ENCODE measurements around the gene GRAMD1C. TPM values are rescaled to one million over a fixed set of nuclear protein-coding genes. Genes with fewer than 3 reads are reported as not detected.

The GRAMD1C gene
- total and polyA plus RNA-seq, 7 donors: 0.27 to 12.3 (median 3.6) TPM

- Histone ChIP-seq H3K4me1 (no peaks in the 10 kb centered on the region), H3K4me3 (no peak overlapping the region), H3K9me3 (no peaks in the 10 kb centered on the region), H3K27me3 (no peaks in the 10 kb centered on the region), H3K27ac (no peak overlapping the region), H3K36me3 (no peaks in the 10 kb centered on the region)
- DNase-seq: no peak
- TF ChIP-seq CTCF (IDR thresholded peaks at IDR 0.05) (no peak), EP300 (IDR thresholded peaks at IDR 0.05) (no peak), POLR2A (IDR thresholded peaks at IDR 0.05) (no peak), POLR2AphosphoS5 (IDR thresholded peaks at IDR 0.05) (no peak)
- intact Hi-C loops (cut with DNase I): no loop called here
- WGBS, 2 donors: 95 to 97% methylated on average over 6 of the region's 6 CpGs
Measured at GRCh38 chr3:113873293-113873692, 34.7 kb downstream of the GRAMD1C start.

GRCh38 chr3:113873814-113874526, 35.4 kb downstream of the GRAMD1C start:
- WGBS, 2 donors: 96% methylated on average over 4 of the region's 4 CpGs
- H3K9me3 ChIP-seq: no peaks in the 10 kb centered on the region
- H3K27ac ChIP-seq: no peak overlapping the region
- intact Hi-C loops (cut with DNase I): no loop called here
- no peaks in the 10 kb centered on the region for H3K27me3 ChIP-seq
- H3K4me1 ChIP-seq: no peaks in the 10 kb centered on the region
- TF ChIP-seq EP300 (IDR thresholded peaks at IDR 0.05) (no peak), CTCF (IDR thresholded peaks at IDR 0.05) (no peak), POLR2AphosphoS5 (IDR thresholded peaks at IDR 0.05) (no peak), POLR2A (IDR thresholded peaks at IDR 0.05) (no peak)
- no peak overlapping the region for H3K4me3 ChIP-seq
- no peak for DNase-seq
- no peaks in the 10 kb centered on the region for H3K36me3 ChIP-seq

- Histone ChIP-seq H3K36me3 (no peaks in the 10 kb centered on the region), H3K27ac (no peak overlapping the region), H3K9me3 (no peaks in the 10 kb centered on the region), H3K27me3 (no peaks in the 10 kb centered on the region), H3K4me1 (no peaks in the 10 kb centered on the region), H3K4me3 (no peak overlapping the region)
- no peak for TF ChIP-seq POLR2A (IDR thresholded peaks at IDR 0.05)
- WGBS, 2 donors: 94% methylated on average over 3 of the region's 3 CpGs
- intact Hi-C loops (cut with DNase I): no loop called here
- DNase-seq: no peak
Measured at GRCh38 chr3:113878403-113878802, 39.8 kb downstream of the GRAMD1C start.

GRCh38 chr3:113885050-113885449, 46.5 kb downstream of the GRAMD1C start:
- TF ChIP-seq CTCF (IDR thresholded peaks at IDR 0.05): no peak
- TF ChIP-seq EP300 (IDR thresholded peaks at IDR 0.05): no peak
- no peak for TF ChIP-seq POLR2AphosphoS5 (IDR thresholded peaks at IDR 0.05)
- no peak for TF ChIP-seq POLR2A (IDR thresholded peaks at IDR 0.05)
- H3K27me3 ChIP-seq: no peaks in the 10 kb centered on the region
- no peaks in the 10 kb centered on the region for H3K36me3 ChIP-seq
- intact Hi-C loops (cut with DNase I): no loop called here
- no peaks in the 10 kb centered on the region for H3K9me3 ChIP-seq
- no peaks in the 10 kb centered on the region for H3K4me1 ChIP-seq
- WGBS, 2 donors: 96 to 97% methylated on average over 30 of the region's 30 CpGs
- H3K4me3 ChIP-seq: no peak overlapping the region
- no peak for DNase-seq
- H3K27ac ChIP-seq: no peak overlapping the region

GRCh38 chr3:113890256-113890900, 51.8 kb downstream of the GRAMD1C start:
- Histone ChIP-seq H3K27ac (no peak overlapping the region), H3K27me3 (no peaks in the 10 kb centered on the region), H3K4me3 (no peak overlapping the region), H3K36me3 (no peaks in the 10 kb centered on the region), H3K4me1 (no peaks in the 10 kb centered on the region), H3K9me3 (no peaks in the 10 kb centered on the region)
- TF ChIP-seq CTCF (IDR thresholded peaks at IDR 0.05) (no peak), POLR2AphosphoS5 (IDR thresholded peaks at IDR 0.05) (no peak)
- 43 to 79% methylated on average over 8 of the region's 8 CpGs for WGBS, 2 donors
- no peak for DNase-seq
- intact Hi-C loops (cut with DNase I): no loop called here

Data from sigmoid colon (tissue), 7 donors.